Spleen (tissue), 11 donors: Measurements from ENCODE around the gene EXOSC2. TPM values are rescaled to one million over a fixed set of nuclear protein-coding genes. Genes with fewer than 3 reads are reported as not detected.

Source experiments
- DNase-seq: peaks from one replicate; pipeline ENCODE4 v3.0.0-alpha.2; 2020
- H3K27ac ChIP-seq, 8 donors: fragments of 200-600 bp; sonication (generic) in 7 of 8; 1 replicate in 4 of 8; 2 replicates in 4 of 8; pipeline versions ENCODE4 v1.5.0 to v1.8.0; 2016 to 2021; ENCODE audit warnings: inconsistent platforms in 4 of 8, mild to moderate bottlenecking in 4 of 8, moderate library complexity in 1 of 8
- H3K27me3 ChIP-seq, 7 donors: fragments of 200-600 bp; sonication (generic) in 6 of 7; replicated peaks in 1 of 7; 1 replicate in 4 of 7; 2 replicates in 3 of 7; pipeline versions ENCODE4 v1.5.0 to v1.8.0; 2016 to 2021; ENCODE audit warnings: inconsistent platforms in 3 of 7, mild to moderate bottlenecking in 1 of 7
- H3K36me3 ChIP-seq, 6 donors: fragments of 200-600 bp; sonication (generic) in 5 of 6; 1 replicate in 4 of 6; 2 replicates in 2 of 6; pipeline versions ENCODE4 v1.5.0 to v1.8.0; 2016 to 2021; ENCODE audit warnings: inconsistent platforms in 2 of 6
- H3K4me1 ChIP-seq, 6 donors: fragments of 200-600 bp; sonication (generic) in 5 of 6; 1 replicate in 3 of 6; 2 replicates in 3 of 6; pipeline versions ENCODE4 v1.5.0 to v1.8.0; 2016 to 2021; ENCODE audit warnings: inconsistent platforms in 3 of 6
- H3K4me3 ChIP-seq, 8 donors: fragments of 200-600 bp; sonication (generic) in 7 of 8; 1 replicate in 4 of 8; 2 replicates in 4 of 8; pipeline versions ENCODE4 v1.5.0 to v1.8.0; 2016 to 2021; ENCODE audit warnings: inconsistent platforms in 4 of 8, mild to moderate bottlenecking in 4 of 8, moderate library complexity in 2 of 8
- H3K9me3 ChIP-seq, 8 donors: fragments of 200-600 bp; sonication (generic) in 7 of 8; 1 replicate in 4 of 8; 2 replicates in 4 of 8; pipeline versions ENCODE4 v1.5.0 to v1.8.0; 2016 to 2021; ENCODE audit warnings: inconsistent platforms in 4 of 8
- CTCF ChIP-seq, 11 experiments: fragments of 200-600 bp in 7 of 11; fragments of 450-650 bp in 4 of 11; sonication (generic) in 4 of 11; IDR thresholded peaks in 8 of 11; conservative IDR thresholded peaks in 3 of 11; 1 replicate in 7 of 11; 2 replicates in 4 of 11; pipeline versions ENCODE4 v1.4.0 to v1.8.0; 2016 to 2021; ENCODE audit warnings: antibody characterized with exemption in 11 of 11, inconsistent platforms in 4 of 11, mild to moderate bottlenecking in 1 of 11
- POLR2A ChIP-seq, 3 donors: fragments of 450-650 bp; IDR thresholded peaks; one replicate each; pipeline ENCODE4 v1.5.1; 2017; ENCODE audit warnings: antibody characterized with exemption in 3 of 3, mild to moderate bottlenecking in 1 of 3
- POLR2AphosphoS5 ChIP-seq, 3 donors: sonication (generic); formaldehyde crosslinking; IDR thresholded peaks; one replicate each; pipeline ENCODE4 v1.5.1; 2017; ENCODE audit warnings: antibody characterized with exemption in 3 of 3
- WGBS, 5 donors: extraction: QIAGEN DNeasy Blood & Tissue Kit in 3 of 5; methylation state at CpG; one replicate each; pipeline versions ENCODE4 v1.1.5 to v1.1.7; 2013 to 2018; 5-methylcytosine and 5-hydroxymethylcytosine counted together
- intact Hi-C: fragments of 100-400 bp; cut with DNase I; formaldehyde crosslinking; loops from one replicate; pipeline ENCODE4 v1.15.0; 2023; ENCODE audit warnings: low total_unique reads
- polyA plus RNA-seq, 3 donors: library from polyadenylated mRNA; stranded (reverse); fragments of 200-250 nt; gene quantifications; one replicate each; pipeline ENCODE4 v1.2.1, GENCODE V29; 2013
- total RNA-seq, 7 donors: library from RNA; depleted of rRNA in 3 of 7; stranded (reverse); fragments of >200 nt in 3 of 7; fragmentation: NEBNext Ultra II Directional in 4 of 7; extraction: Animal tissue kit (Norgen Biotek cat#: 25700) in 4 of 7; gene quantifications; one replicate each; pipeline versions ENCODE4 v1.1.0 to v1.2.1, GENCODE V29; 2016 to 2021
- donor health status: healthy with polysubstance abuse.
- donor health status: DM: no; HTN: no; CAD: no; lungs with moderate emphysema.
- donor health status: DM: no; HTN: no; CAD: no.
- donor health status: Bipolar disorder and iron deficiency.
- donor health status: healthy.
- donor health status: DM: no; HTN: no; CAD: no.
- donor health status: DM: yes; HTN: yes; CAD: no.

Gene EXOSC2
- total and polyA plus RNA-seq, 10 donors = 16.9 to 34.6 (median 24.8) TPM

- Histone ChIP-seq H3K27ac (no peak overlapping the region), H3K4me1 (peaks cover 0 to 22% (median 5%) of the 10 kb centered on the region in 6 donors), H3K36me3 (peaks cover 0 to 13% (median 0%) of the 10 kb centered on the region in 6 donors), H3K27me3 (no peaks in the 10 kb centered on the region), H3K9me3 (peaks cover 0 to 9% (median 0%) of the 10 kb centered on the region in 8 donors), H3K4me3 (no peak overlapping the region)
- intact Hi-C loops = no loop called here
- TF ChIP-seq POLR2A (IDR thresholded peaks at IDR 0.05) = no peak
- TF ChIP-seq CTCF (IDR thresholded peaks at IDR 0.05 in 8 of 11, conservative IDR thresholded peaks at IDR 0.05 in 3 of 11) = no peak
- TF ChIP-seq POLR2AphosphoS5 (IDR thresholded peaks at IDR 0.05) = no peak
- no peak for DNase-seq
- WGBS, 5 donors = 67 to 85% (median 79%) methylated on average over 5 of the region's 5 CpGs
These were observed 39.2 kb downstream of the EXOSC2 start for GRCh38 chr9:130732793-130733221.

- 94 to 98% (median 95%) methylated on average over 4 of the region's 4 CpGs for WGBS, 5 donors
- no peak for DNase-seq
- Histone ChIP-seq H3K27me3 (no peaks in the 10 kb centered on the region), H3K36me3 (peaks cover 0 to under 1% (median 0%) of the 10 kb centered on the region in 6 donors), H3K4me1 (peaks cover 0 to 22% (median 5%) of the 10 kb centered on the region in 6 donors), H3K27ac (no peak overlapping the region), H3K4me3 (no peak overlapping the region), H3K9me3 (no peaks in the 10 kb centered on the region)
- TF ChIP-seq CTCF (IDR thresholded peaks at IDR 0.05 in 8 of 11, conservative IDR thresholded peaks at IDR 0.05 in 3 of 11) (no peak), POLR2A (IDR thresholded peaks at IDR 0.05) (no peak), POLR2AphosphoS5 (IDR thresholded peaks at IDR 0.05) (no peak)
- intact Hi-C loops = no loop called here
These were observed 42.0 kb downstream of the EXOSC2 start for GRCh38 chr9:130735566-130735965.

DNA sequence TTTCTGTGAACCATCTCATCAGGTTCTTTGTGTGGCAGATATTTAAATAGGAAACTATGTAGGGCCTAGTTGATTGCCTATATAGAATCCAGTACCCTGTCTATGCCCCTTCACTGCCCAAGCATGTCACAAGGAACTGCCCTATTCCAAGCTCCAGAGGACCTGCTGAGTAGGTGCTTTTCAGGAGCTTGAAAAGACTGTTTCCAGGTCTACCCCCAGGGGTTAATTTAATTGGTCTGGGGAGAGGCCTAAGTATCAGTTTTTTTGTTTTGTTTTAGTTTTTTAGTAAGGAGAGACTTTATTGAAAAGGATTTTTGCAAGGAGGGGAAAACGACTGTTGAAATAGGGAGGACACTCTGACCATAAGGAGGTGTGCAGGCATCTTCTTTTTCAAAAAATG lies 43.3 kb downstream of the EXOSC2 start:
- Histone ChIP-seq H3K27me3 (no peaks in the 10 kb centered on the region), H3K9me3 (no peaks in the 10 kb centered on the region), H3K36me3 (no peaks in the 10 kb centered on the region), H3K4me3 (no peak overlapping the region), H3K27ac (no peak overlapping the region), H3K4me1 (peaks cover 0 to 14% (median 5%) of the 10 kb centered on the region in 6 donors)
- intact Hi-C loops = no loop called here
- 82 to 100% (median 92%) methylated on average over 1 of the region's 1 CpG for WGBS, 5 donors
- DNase-seq = no peak
- TF ChIP-seq POLR2A (IDR thresholded peaks at IDR 0.05) (no peak), POLR2AphosphoS5 (IDR thresholded peaks at IDR 0.05) (no peak), CTCF (IDR thresholded peaks at IDR 0.05 in 8 of 11, conservative IDR thresholded peaks at IDR 0.05 in 3 of 11) (no peak)

- H3K36me3 ChIP-seq = no peaks in the 10 kb centered on the region
- peaks cover 0 to 2% (median under 1%) of the 10 kb centered on the region in 6 donors for H3K4me1 ChIP-seq
- H3K4me3 ChIP-seq = no peak overlapping the region
- H3K9me3 ChIP-seq = no peaks in the 10 kb centered on the region
- intact Hi-C loops = no loop called here
- no peak for DNase-seq
- H3K27ac ChIP-seq = no peak overlapping the region
- 87 to 94% (median 91%) methylated on average over 3 of the region's 3 CpGs for WGBS, 5 donors
- TF ChIP-seq POLR2AphosphoS5 (IDR thresholded peaks at IDR 0.05) (no peak), CTCF (IDR thresholded peaks at IDR 0.05 in 8 of 11, conservative IDR thresholded peaks at IDR 0.05 in 3 of 11) (no peak), POLR2A (IDR thresholded peaks at IDR 0.05) (no peak)
- H3K27me3 ChIP-seq = no peaks in the 10 kb centered on the region
These were observed 44.7 kb downstream of the EXOSC2 start for GRCh38 chr9:130738281-130738680.
